ENCODE results near the gene ERI2. TPM values are rescaled to one million over a fixed set of nuclear protein-coding genes. Genes with fewer than 3 reads are reported as not detected.

ERI2 gene, protein sequence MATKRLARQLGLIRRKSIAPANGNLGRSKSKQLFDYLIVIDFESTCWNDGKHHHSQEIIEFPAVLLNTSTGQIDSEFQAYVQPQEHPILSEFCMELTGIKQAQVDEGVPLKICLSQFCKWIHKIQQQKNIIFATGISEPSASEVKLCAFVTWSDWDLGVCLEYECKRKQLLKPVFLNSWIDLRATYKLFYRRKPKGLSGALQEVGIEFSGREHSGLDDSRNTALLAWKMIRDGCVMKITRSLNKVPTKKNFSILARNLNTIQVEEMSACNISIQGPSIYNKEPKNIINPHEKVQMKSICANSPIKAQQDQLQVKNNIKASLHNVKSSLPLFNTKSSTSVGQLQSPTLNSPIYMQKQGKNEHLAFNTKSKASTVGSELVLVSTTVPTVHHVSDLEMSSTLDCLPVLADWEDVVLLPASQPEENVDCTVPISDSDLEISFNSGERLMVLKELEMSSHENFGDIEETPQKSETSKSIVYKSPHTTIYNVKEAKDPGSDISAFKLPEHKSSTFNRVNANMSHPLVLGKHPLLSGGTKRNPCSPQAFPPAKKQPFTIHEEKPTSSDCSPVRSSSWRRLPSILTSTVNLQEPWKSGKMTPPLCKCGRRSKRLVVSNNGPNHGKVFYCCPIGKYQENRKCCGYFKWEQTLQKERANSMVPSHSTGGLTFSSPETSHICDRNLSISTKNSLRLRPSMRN
- total RNA-seq (ENCODE audit: unreplicated experiment) = 7.1 TPM
- long read RNA-seq, partial matches to known transcripts = 0 of 4 reads
- long read RNA-seq, other reads (novel, unspliced or antisense) = 3 of 4 reads

GRCh38 chr16:20806168-20807050 lies at the start of gene ERI2, which contains the start of gene REXO5:
ERI2 (minus strand) TSS chr16:20806472; CDS start chr16:20806430, 42 bp downstream.
REXO5 (plus strand) TSS chr16:20806527; CDS start chr16:20806954, 427 bp downstream.
- no peaks in the 10 kb centered on the region for H3K36me3 Mint-ChIP-seq (ENCODE audit: low read depth, unreplicated experiment)
- H3K4me3 Mint-ChIP-seq (ENCODE audit: unreplicated experiment) = peak within 1 kb of the TSS; percentile 97
- H3K27ac Mint-ChIP-seq (ENCODE audit: unreplicated experiment) = peak within 1 kb of the TSS; percentile 91
- DNase-seq (ENCODE audit: low spot score) = peak; percentile 89
- TF ChIP-seq, protein P1, sequence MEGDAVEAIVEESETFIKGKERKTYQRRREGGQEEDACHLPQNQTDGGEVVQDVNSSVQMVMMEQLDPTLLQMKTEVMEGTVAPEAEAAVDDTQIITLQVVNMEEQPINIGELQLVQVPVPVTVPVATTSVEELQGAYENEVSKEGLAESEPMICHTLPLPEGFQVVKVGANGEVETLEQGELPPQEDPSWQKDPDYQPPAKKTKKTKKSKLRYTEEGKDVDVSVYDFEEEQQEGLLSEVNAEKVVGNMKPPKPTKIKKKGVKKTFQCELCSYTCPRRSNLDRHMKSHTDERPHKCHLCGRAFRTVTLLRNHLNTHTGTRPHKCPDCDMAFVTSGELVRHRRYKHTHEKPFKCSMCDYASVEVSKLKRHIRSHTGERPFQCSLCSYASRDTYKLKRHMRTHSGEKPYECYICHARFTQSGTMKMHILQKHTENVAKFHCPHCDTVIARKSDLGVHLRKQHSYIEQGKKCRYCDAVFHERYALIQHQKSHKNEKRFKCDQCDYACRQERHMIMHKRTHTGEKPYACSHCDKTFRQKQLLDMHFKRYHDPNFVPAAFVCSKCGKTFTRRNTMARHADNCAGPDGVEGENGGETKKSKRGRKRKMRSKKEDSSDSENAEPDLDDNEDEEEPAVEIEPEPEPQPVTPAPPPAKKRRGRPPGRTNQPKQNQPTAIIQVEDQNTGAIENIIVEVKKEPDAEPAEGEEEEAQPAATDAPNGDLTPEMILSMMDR (IDR thresholded peaks at IDR 0.05; ENCODE audit: unreplicated experiment) = no peak
- H3K9me3 Mint-ChIP-seq (ENCODE audit: unreplicated experiment) = no peaks in the 10 kb centered on the region
- peaks cover 10% of the 10 kb centered on the region for H3K4me1 Mint-ChIP-seq (ENCODE audit: unreplicated experiment)
- H3K27me3 Mint-ChIP-seq (ENCODE audit: unreplicated experiment) = peaks cover 8% of the 10 kb centered on the region

- no peaks in the 10 kb centered on the region for H3K27me3 Mint-ChIP-seq (ENCODE audit: unreplicated experiment)
- H3K4me1 Mint-ChIP-seq (ENCODE audit: unreplicated experiment) = peaks cover 44% of the 10 kb centered on the region
These were observed 48.7 kb upstream of the ERI2 start for GRCh38 chr16:20854963-20855362.

GRCh38 chr16:20853981-20854620 lies 47.8 kb upstream of the ERI2 start:
- Mint-ChIP-seq H3K36me3 (ENCODE audit: low read depth, unreplicated experiment) (no peaks in the 10 kb centered on the region), H3K4me1 (ENCODE audit: unreplicated experiment) (peaks cover 40% of the 10 kb centered on the region), H3K4me3 (ENCODE audit: unreplicated experiment) (no peak overlapping the region), H3K27ac (ENCODE audit: unreplicated experiment) (peak overlapping the region; percentile 17), H3K9me3 (ENCODE audit: unreplicated experiment) (no peaks in the 10 kb centered on the region), H3K27me3 (ENCODE audit: unreplicated experiment) (no peaks in the 10 kb centered on the region)
- TF ChIP-seq, protein P1 (IDR thresholded peaks at IDR 0.05; ENCODE audit: unreplicated experiment) = no peak
- DNase-seq (ENCODE audit: low spot score) = no peak

More at GRCh38 chr16:20854963-20855362, 48.7 kb upstream of the ERI2 start:
- Mint-ChIP-seq H3K27ac (ENCODE audit: unreplicated experiment) (no peak overlapping the region), H3K36me3 (ENCODE audit: low read depth, unreplicated experiment) (peaks cover 6% of the 10 kb centered on the region), H3K4me3 (ENCODE audit: unreplicated experiment) (no peak overlapping the region), H3K9me3 (ENCODE audit: unreplicated experiment) (no peaks in the 10 kb centered on the region)
- TF ChIP-seq, protein P1 (IDR thresholded peaks at IDR 0.05; ENCODE audit: unreplicated experiment) = no peak
- DNase-seq (ENCODE audit: low spot score) = no peak

- H3K27me3 Mint-ChIP-seq (ENCODE audit: unreplicated experiment) = no peaks in the 10 kb centered on the region
- peaks cover 38% of the 10 kb centered on the region for H3K4me1 Mint-ChIP-seq (ENCODE audit: unreplicated experiment)
- H3K36me3 Mint-ChIP-seq (ENCODE audit: low read depth, unreplicated experiment) = no peaks in the 10 kb centered on the region
- no peak overlapping the region for H3K27ac Mint-ChIP-seq (ENCODE audit: unreplicated experiment)
- no peak overlapping the region for H3K4me3 Mint-ChIP-seq (ENCODE audit: unreplicated experiment)
- H3K9me3 Mint-ChIP-seq (ENCODE audit: unreplicated experiment) = no peaks in the 10 kb centered on the region
- no peak for DNase-seq (ENCODE audit: low spot score)
- TF ChIP-seq, protein P1 (IDR thresholded peaks at IDR 0.05; ENCODE audit: unreplicated experiment) = no peak
These were observed 46.9 kb upstream of the ERI2 start for GRCh38 chr16:20853143-20853542.
